Uterus (tissue), 2 donors: ENCODE data around the gene CLEC11A.
"Not testable (repeated sequence)": the region's sequence is repeated elsewhere in the genome, so short reads cannot be mapped to it uniquely, and the experiment has no call there.

Experiments used
- POLR2A ChIP-seq, 2 donors: fragments of 450-650 bp; IDR thresholded peaks; one replicate each; pipeline ENCODE4 v1.6.1; 2016; ENCODE audit warnings: antibody characterized with exemption in 2 of 2, mild to moderate bottlenecking in 1 of 2, moderate library complexity in 1 of 2
- TF ChIP-seq, protein P1 (sequence below), 4 experiments: fragments of 200-600 bp in 2 of 4; fragments of 450-650 bp in 2 of 4; sonication (generic) in 2 of 4; IDR thresholded peaks; one replicate each; pipeline ENCODE4 v1.5.1; 2016 to 2019; ENCODE audit warnings: antibody characterized with exemption in 4 of 4, mild to moderate bottlenecking in 2 of 4, moderate library complexity in 1 of 4

DNA sequence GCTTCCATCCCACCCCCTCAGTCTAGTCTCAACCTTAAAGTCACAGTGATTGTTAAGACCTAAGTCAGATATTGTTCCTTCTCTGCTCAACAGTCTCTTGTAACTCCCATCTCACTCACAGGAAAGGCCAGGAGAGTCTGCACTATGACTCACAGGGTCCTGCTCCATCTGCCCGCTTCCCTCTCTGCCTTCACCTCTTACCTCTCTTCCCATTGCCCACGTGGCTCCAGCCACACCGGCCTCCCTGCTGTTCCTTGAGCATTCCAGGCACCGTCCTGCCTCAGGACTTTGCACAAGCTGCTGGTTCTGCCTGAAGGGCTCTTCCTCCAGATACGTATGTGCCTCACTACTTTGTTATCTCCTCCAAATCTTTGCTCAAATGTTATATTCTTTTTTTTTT is 44.1 kb downstream of the CLEC11A start:
- TF ChIP-seq, protein P1, sequence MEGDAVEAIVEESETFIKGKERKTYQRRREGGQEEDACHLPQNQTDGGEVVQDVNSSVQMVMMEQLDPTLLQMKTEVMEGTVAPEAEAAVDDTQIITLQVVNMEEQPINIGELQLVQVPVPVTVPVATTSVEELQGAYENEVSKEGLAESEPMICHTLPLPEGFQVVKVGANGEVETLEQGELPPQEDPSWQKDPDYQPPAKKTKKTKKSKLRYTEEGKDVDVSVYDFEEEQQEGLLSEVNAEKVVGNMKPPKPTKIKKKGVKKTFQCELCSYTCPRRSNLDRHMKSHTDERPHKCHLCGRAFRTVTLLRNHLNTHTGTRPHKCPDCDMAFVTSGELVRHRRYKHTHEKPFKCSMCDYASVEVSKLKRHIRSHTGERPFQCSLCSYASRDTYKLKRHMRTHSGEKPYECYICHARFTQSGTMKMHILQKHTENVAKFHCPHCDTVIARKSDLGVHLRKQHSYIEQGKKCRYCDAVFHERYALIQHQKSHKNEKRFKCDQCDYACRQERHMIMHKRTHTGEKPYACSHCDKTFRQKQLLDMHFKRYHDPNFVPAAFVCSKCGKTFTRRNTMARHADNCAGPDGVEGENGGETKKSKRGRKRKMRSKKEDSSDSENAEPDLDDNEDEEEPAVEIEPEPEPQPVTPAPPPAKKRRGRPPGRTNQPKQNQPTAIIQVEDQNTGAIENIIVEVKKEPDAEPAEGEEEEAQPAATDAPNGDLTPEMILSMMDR (IDR thresholded peaks at IDR 0.05): not testable (repeated sequence)
- not testable (repeated sequence) for TF ChIP-seq POLR2A (IDR thresholded peaks at IDR 0.05)
